Astrocyte (in vitro differentiated cells and primary cell): ENCODE results near the gene BPIFB6. TPM values are rescaled to one million over a fixed set of nuclear protein-coding genes. Genes with fewer than 3 reads are reported as not detected.

Source experiments
- DNase-seq: peaks from one replicate; pipeline ENCODE4 v3.0.0-alpha.2; 2010; ENCODE audit warnings: low read depth
- FAIRE-seq: peaks from 2 replicates; lab custom pipeline; 2011; peaks lifted over from hg19 to GRCh38; lab: Jason Lieb, UNC
- H2AFZ ChIP-seq: 2 replicates; pipeline ENCODE4 v1.6.0; 2012; ENCODE audit warnings: low read depth, low read length, inconsistent platforms
- H3K27ac ChIP-seq: 2 replicates; pipeline ENCODE4 v1.5.1; 2011; ENCODE audit warnings: low read depth, low read length, inconsistent platforms
- H3K27me3 ChIP-seq: 2 replicates; pipeline ENCODE4 v1.6.0; 2011; ENCODE audit warnings: low read length, inconsistent platforms; ENCODE audit not compliant: insufficient read depth
- H3K36me3 ChIP-seq: 2 replicates; pipeline ENCODE4 v1.5.1; 2011; ENCODE audit warnings: low read length, inconsistent platforms; ENCODE audit not compliant: insufficient read depth
- H3K4me1 ChIP-seq: 2 replicates; pipeline ENCODE4 v1.5.1; 2011; ENCODE audit warnings: low read length, inconsistent platforms; ENCODE audit not compliant: insufficient read depth
- H3K4me2 ChIP-seq: 2 replicates; pipeline ENCODE4 v1.6.0; 2012; ENCODE audit warnings: low read length, inconsistent platforms
- H3K4me3 ChIP-seq: 2 replicates; pipeline ENCODE4 v1.5.1; 2011; ENCODE audit warnings: low read depth, mild to moderate bottlenecking, low read length, inconsistent platforms; ENCODE audit not compliant: insufficient read depth
- H3K79me2 ChIP-seq: 2 replicates; pipeline ENCODE4 v1.6.0; 2012; ENCODE audit warnings: mild to moderate bottlenecking, low read length, inconsistent platforms; ENCODE audit not compliant: insufficient read depth
- H3K9ac ChIP-seq: 2 replicates; pipeline ENCODE4 v1.6.0; 2012; ENCODE audit warnings: mild to moderate bottlenecking, low read length, inconsistent platforms
- H3K9me3 ChIP-seq: 2 replicates; pipeline ENCODE4 v1.5.1; 2012; ENCODE audit warnings: low read depth, mild to moderate bottlenecking, low read length, inconsistent platforms; ENCODE audit not compliant: insufficient read depth
- H4K20me1 ChIP-seq: 2 replicates; pipeline ENCODE4 v1.6.0; 2012; ENCODE audit warnings: low read length, inconsistent platforms; ENCODE audit not compliant: insufficient read depth
- H3K27ac Mint-ChIP-seq: one replicate; pipeline ENCODE4 v1.8.0; 2021; ENCODE audit warnings: mild to moderate bottlenecking, mixed read lengths; ENCODE audit not compliant: unreplicated experiment
- H3K27me3 Mint-ChIP-seq: one replicate; pipeline ENCODE4 v1.8.0; 2021; ENCODE audit warnings: low read depth, mixed read lengths; ENCODE audit not compliant: unreplicated experiment
- H3K36me3 Mint-ChIP-seq: one replicate; pipeline ENCODE4 v1.8.0; 2021; ENCODE audit warnings: low read depth, mixed read lengths; ENCODE audit not compliant: unreplicated experiment
- H3K4me1 Mint-ChIP-seq: one replicate; pipeline ENCODE4 v1.8.0; 2021; ENCODE audit warnings: low read depth, mixed read lengths; ENCODE audit not compliant: unreplicated experiment
- H3K4me3 Mint-ChIP-seq: one replicate; pipeline ENCODE4 v1.8.0; 2021; ENCODE audit warnings: mild to moderate bottlenecking, moderate library complexity, mixed read lengths; ENCODE audit not compliant: unreplicated experiment
- H3K9me3 Mint-ChIP-seq: one replicate; pipeline ENCODE4 v1.8.0; 2021; ENCODE audit warnings: mild to moderate bottlenecking, mixed read lengths; ENCODE audit not compliant: unreplicated experiment
- EZH2 ChIP-seq: IDR thresholded peaks from 2 replicates; pipeline ENCODE4 v1.6.1; 2012; ENCODE audit warnings: mild to moderate bottlenecking, low read length, inconsistent platforms; ENCODE audit not compliant: insufficient read depth
- total RNA-seq: library from RNA; stranded (reverse); gene quantifications from 2 replicates; pipeline ENCODE4 v1.2.1, GENCODE V29; 2021
- TF ChIP-seq, protein P1 (sequence below): IDR thresholded peaks from 2 replicates; pipeline ENCODE4 v1.5.1; 2011; ENCODE audit warnings: low read depth, mild to moderate bottlenecking, inconsistent platforms, low read length, moderate library complexity; ENCODE audit not compliant: insufficient read depth

BPIFB6 gene
- total RNA-seq, 1 donor from 2014 or later: not detected

DNA sequence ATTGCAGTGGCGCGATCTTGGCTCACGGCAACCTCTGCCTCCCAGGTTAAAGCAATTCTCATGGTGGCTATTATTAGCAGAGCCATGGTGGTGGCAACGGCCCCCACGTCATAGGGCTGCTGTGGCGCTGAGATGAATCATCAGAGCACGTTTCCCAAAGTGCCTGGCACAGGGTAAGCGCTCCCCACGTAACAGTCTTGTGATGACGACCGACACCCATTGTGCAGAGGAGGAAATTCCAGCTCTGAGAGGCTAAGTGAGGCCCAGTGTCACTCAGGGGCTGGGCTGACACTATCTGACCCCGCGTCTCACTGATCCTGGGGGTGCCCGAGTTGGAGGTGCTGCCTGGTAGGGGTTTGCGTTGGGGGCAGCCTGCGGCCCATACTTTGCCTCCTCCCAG is 43.4 kb upstream of the BPIFB6 start:
- Mint-ChIP-seq H3K9me3 (no peaks in the 10 kb centered on the region), H3K27me3 (peaks cover 21% of the 10 kb centered on the region), H3K4me3 (no peak overlapping the region), H3K27ac (no peak overlapping the region), H3K36me3 (no peaks in the 10 kb centered on the region), H3K4me1 (no peaks in the 10 kb centered on the region)
- Histone ChIP-seq H3K27me3 (no peaks in the 10 kb centered on the region), H3K4me2 (no peak overlapping the region), H3K4me1 (no peaks in the 10 kb centered on the region), H4K20me1 (no peaks in the 10 kb centered on the region), H3K4me3 (no peak overlapping the region), H3K9me3 (no peaks in the 10 kb centered on the region), H3K9ac (no peak overlapping the region), H3K27ac (no peak overlapping the region), H3K36me3 (no peaks in the 10 kb centered on the region), H3K79me2 (no peaks in the 10 kb centered on the region), H2AFZ (no peak overlapping the region)
- TF ChIP-seq EZH2: no peak
- TF ChIP-seq, protein P1, sequence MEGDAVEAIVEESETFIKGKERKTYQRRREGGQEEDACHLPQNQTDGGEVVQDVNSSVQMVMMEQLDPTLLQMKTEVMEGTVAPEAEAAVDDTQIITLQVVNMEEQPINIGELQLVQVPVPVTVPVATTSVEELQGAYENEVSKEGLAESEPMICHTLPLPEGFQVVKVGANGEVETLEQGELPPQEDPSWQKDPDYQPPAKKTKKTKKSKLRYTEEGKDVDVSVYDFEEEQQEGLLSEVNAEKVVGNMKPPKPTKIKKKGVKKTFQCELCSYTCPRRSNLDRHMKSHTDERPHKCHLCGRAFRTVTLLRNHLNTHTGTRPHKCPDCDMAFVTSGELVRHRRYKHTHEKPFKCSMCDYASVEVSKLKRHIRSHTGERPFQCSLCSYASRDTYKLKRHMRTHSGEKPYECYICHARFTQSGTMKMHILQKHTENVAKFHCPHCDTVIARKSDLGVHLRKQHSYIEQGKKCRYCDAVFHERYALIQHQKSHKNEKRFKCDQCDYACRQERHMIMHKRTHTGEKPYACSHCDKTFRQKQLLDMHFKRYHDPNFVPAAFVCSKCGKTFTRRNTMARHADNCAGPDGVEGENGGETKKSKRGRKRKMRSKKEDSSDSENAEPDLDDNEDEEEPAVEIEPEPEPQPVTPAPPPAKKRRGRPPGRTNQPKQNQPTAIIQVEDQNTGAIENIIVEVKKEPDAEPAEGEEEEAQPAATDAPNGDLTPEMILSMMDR: no peak
- no peak for FAIRE-seq
- DNase-seq: no peak

DNA sequence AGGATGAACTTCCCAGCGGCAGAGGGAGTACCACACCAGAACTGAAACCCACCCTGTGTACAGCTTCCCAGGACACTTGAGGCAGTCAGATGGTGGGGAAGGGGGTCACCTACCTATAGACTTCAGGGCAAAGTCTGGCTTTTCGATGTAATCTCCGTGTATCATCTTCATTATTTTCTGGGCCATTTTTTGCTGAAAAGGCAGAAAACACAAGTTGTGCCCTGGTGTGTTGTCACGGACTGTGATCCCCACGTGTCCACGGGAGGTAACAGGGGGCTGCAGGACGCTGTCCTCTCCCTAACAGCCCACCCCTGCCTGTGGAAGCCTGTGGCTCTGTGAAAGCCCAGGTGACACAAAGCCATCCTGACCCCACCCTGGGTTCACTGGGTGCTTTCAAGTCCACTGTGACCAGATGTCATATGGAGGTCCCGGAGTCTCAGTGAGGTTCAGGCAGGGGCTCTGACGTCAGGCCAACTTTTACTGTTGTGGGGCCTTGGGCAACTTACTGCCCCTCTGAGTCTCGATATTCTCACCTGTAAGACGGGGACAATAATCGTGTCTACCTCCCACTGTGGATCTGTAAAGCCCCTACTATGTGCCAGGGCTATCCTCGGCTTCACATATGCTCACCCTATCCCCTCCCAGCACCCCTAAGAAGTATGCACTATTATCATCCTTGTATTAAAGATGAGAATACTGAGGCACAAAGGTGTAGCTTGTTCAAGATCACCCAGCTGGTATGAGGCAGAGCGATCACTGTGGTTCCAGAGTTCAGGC is 41.8 kb upstream of the BPIFB6 start:
- no peak for TF ChIP-seq EZH2
- TF ChIP-seq, protein P1: no peak
- H3K27me3 Mint-ChIP-seq: peaks cover 13% of the 10 kb centered on the region
- H3K27me3 ChIP-seq: no peaks in the 10 kb centered on the region

GRCh38 chr20:32990426-32990825 is 41.0 kb upstream of the BPIFB6 start:
- Histone ChIP-seq H2AFZ (no peak overlapping the region), H3K27me3 (no peaks in the 10 kb centered on the region), H3K27ac (no peak overlapping the region), H3K4me1 (no peaks in the 10 kb centered on the region), H3K79me2 (no peaks in the 10 kb centered on the region), H3K4me3 (no peak overlapping the region), H3K4me2 (no peak overlapping the region), H3K9me3 (no peaks in the 10 kb centered on the region), H3K9ac (no peak overlapping the region), H3K36me3 (no peaks in the 10 kb centered on the region), H4K20me1 (no peaks in the 10 kb centered on the region)
- no peak overlapping the region for H3K27ac Mint-ChIP-seq
- H3K27me3 Mint-ChIP-seq: peaks cover 9% of the 10 kb centered on the region
- no peak for DNase-seq
- no peaks in the 10 kb centered on the region for H3K4me1 Mint-ChIP-seq
- H3K4me3 Mint-ChIP-seq: no peak overlapping the region
- H3K36me3 Mint-ChIP-seq: no peaks in the 10 kb centered on the region
- TF ChIP-seq, protein P1: no peak
- no peak for TF ChIP-seq EZH2
- peaks cover 9% of the 10 kb centered on the region for H3K9me3 Mint-ChIP-seq
- no peak for FAIRE-seq

More for the DNA sequence above, 41.8 kb upstream of the BPIFB6 start:
- Histone ChIP-seq H4K20me1 (no peaks in the 10 kb centered on the region), H3K79me2 (no peaks in the 10 kb centered on the region), H3K9me3 (no peaks in the 10 kb centered on the region), H3K4me1 (no peaks in the 10 kb centered on the region), H3K9ac (no peak overlapping the region), H3K4me2 (no peak overlapping the region), H3K36me3 (no peaks in the 10 kb centered on the region), H3K4me3 (no peak overlapping the region), H3K27ac (no peak overlapping the region), H2AFZ (no peak overlapping the region)
- Mint-ChIP-seq H3K4me1 (no peaks in the 10 kb centered on the region), H3K4me3 (no peak overlapping the region), H3K9me3 (peaks cover 1% of the 10 kb centered on the region), H3K27ac (no peak overlapping the region), H3K36me3 (no peaks in the 10 kb centered on the region)
- DNase-seq: no peak
- no peak for FAIRE-seq
